K562 treated with DMSO at 1 percent for 12 hours (cell line): ENCODE results near the gene RCAN1. TPM values are rescaled to one million over a fixed set of nuclear protein-coding genes. Genes with fewer than 3 reads are reported as not detected.

Experiments
- total RNA-seq: library from RNA; unstranded; fragments of 300-600 nt; gene quantifications from 2 replicates; pipeline ENCODE4 v1.2.3, GENCODE V29; 2022; ENCODE audit not compliant: insufficient read depth

The RCAN1 gene
- 10.8 and 20.7 TPM in 2 replicates for total RNA-seq

DNA sequence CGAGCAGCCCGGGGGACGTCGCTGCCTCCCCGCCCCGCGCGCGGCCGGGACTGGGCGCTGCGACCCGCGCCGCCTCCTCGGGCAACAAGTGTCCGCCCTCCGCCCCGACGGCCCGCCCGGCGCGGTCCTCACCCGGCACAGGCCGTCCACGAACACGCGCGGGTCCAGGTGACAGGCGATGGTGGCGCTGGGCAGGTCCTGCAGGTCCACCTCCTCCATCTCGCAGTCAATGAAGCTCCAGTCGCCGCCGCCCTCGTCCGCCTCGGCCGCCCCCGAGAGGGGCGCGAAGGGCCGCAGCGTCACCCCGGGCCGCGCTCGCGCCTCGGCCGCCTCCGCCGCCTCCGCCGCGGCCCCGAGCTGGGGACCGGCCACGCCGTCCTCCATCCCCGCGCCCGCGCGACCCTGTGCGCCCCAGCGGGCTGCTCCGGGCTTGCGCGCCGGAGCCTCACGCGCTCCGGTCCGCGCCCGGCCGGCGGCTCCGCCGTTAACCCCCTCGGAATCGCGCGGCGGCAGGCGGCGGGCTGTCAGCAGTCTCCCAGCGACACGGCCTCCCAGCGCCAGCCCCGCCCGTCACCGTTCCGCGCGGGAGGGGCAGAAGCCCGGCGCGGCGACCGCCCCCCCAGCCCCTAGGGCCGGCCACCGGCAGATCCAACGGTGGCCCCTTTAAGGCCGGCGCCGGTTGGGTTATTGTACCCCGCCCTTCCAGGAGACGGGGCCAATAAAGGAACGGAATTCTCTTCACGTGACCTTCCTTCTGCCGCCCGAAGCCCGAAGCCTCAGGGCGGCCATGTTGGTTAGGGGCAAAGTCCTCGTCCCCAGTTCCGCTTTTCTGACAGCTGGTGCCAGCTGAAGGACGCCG lies at the start of gene RCAN1:
Gene RCAN1 (minus strand): TSS at position 486 of the 859 bp plus-strand sequence. CDS start 102 bp downstream, at position 384.

GRCh38 chr21:34511787-34512455 lies 103.0 kb downstream of the RCAN1 start, which contains the start of gene KCNE1:
KCNE1 (minus strand) TSS chr21:34512210; CDS start chr21:34449634, 62,576 bp downstream.

Other genes with a start within 250 kb of the RCAN1 start
- 1.2 TPM in 1 of 2 replicates, not detected in the other for gene SMIM11, start 239.6 kb downstream of the RCAN1 start, total RNA-seq
- not detected in 2 replicates for gene SMIM34, start 191.2 kb downstream of the RCAN1 start, total RNA-seq
- gene KCNE1, start 102.9 kb downstream of the RCAN1 start, total RNA-seq: 0.19 TPM in 1 of 2 replicates, not detected in the other
- gene CLIC6, start 53.9 kb upstream of the RCAN1 start, total RNA-seq: not detected in 2 replicates